GM12892 (cell line): Measurements from ENCODE around the gene SGIP1.

Source experiments
- POLR2A ChIP-seq: IDR thresholded peaks from 2 replicates; pipeline ENCODE4 v1.6.1; 2011; ENCODE audit warnings: low read depth, low read length, control low read depth
- POLR2AphosphoS5 ChIP-seq: IDR thresholded peaks from 2 replicates; pipeline ENCODE4 v1.6.1; 2011; ENCODE audit warnings: low read depth, low read length, control low read depth
- TAF1 ChIP-seq: IDR thresholded peaks from 2 replicates; pipeline ENCODE4 v1.6.1; 2011; ENCODE audit warnings: low read depth, mild to moderate bottlenecking, control low read depth, low read length, borderline replicate concordance

GRCh38 chr1:66505671-66506392 is 28.1 kb upstream of the SGIP1 start:
- TF ChIP-seq POLR2AphosphoS5 (no peak), POLR2A (no peak), TAF1 (no peak)
